Testis (tissue), 2 donors: ENCODE data around the gene MLN.

ENCODE experiments used
- POLR2A ChIP-seq: fragments of 450-650 bp; IDR thresholded peaks from one replicate; pipeline ENCODE4 v1.6.1; 2017; ENCODE audit warnings: antibody characterized with exemption, mild to moderate bottlenecking, moderate library complexity
- TF ChIP-seq, protein P1 (sequence below), 3 experiments: fragments of 450-650 bp in 2 of 3; fragments of 200-600 bp in 1 of 3; sonication (generic) in 1 of 3; IDR thresholded peaks; one replicate each; pipeline ENCODE4 v1.5.1; 2016 to 2019; ENCODE audit warnings: antibody characterized with exemption in 3 of 3, mild to moderate bottlenecking in 2 of 3, moderate library complexity in 1 of 3

DNA sequence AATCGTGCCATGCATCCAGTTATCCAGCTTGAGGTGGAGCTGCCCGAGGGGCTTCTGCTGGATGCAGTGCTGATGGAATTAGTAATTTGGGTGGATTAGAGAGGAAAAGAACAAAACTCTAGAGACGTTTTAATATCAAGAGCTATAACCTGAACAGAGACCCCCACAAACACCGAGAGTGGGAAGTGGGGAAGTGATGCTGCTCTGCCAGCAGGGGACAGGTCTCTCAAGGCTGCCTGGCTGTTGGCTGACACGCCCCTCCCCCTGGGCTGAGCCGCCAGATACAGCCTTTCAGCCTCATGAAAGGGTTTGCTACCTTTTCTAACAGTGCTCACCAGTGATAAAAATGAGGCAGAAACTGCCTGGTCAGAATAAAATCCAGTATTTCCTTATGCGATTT, 24.5 kb downstream of the MLN start:
- TF ChIP-seq, protein P1, sequence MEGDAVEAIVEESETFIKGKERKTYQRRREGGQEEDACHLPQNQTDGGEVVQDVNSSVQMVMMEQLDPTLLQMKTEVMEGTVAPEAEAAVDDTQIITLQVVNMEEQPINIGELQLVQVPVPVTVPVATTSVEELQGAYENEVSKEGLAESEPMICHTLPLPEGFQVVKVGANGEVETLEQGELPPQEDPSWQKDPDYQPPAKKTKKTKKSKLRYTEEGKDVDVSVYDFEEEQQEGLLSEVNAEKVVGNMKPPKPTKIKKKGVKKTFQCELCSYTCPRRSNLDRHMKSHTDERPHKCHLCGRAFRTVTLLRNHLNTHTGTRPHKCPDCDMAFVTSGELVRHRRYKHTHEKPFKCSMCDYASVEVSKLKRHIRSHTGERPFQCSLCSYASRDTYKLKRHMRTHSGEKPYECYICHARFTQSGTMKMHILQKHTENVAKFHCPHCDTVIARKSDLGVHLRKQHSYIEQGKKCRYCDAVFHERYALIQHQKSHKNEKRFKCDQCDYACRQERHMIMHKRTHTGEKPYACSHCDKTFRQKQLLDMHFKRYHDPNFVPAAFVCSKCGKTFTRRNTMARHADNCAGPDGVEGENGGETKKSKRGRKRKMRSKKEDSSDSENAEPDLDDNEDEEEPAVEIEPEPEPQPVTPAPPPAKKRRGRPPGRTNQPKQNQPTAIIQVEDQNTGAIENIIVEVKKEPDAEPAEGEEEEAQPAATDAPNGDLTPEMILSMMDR (IDR thresholded peaks at IDR 0.05): no peak
- TF ChIP-seq POLR2A: no peak
